Ishikawa (cell line): ENCODE results near the gene ASPDH.

Source experiments
- CEBPB ChIP-seq: IDR thresholded peaks from 2 replicates; pipeline ENCODE4 v1.6.1; 2012
- CREB1 ChIP-seq: IDR thresholded peaks from 2 replicates; pipeline ENCODE4 v1.6.1; 2012; ENCODE audit warnings: low read depth
- EGR1 ChIP-seq: IDR thresholded peaks from 2 replicates; pipeline ENCODE4 v1.6.1; 2012
- EP300 ChIP-seq: IDR thresholded peaks from 2 replicates; pipeline ENCODE4 v1.6.1; 2012; ENCODE audit warnings: borderline replicate concordance
- FOXM1 ChIP-seq: IDR thresholded peaks from 2 replicates; pipeline ENCODE4 v1.6.1; 2012; ENCODE audit warnings: low read depth, borderline replicate concordance
- NFIC ChIP-seq: IDR thresholded peaks from 2 replicates; pipeline ENCODE4 v1.6.1; 2012
- RAD21 ChIP-seq: IDR thresholded peaks from 2 replicates; pipeline ENCODE4 v1.6.1; 2012; ENCODE audit warnings: low read depth
- TAF1 ChIP-seq: IDR thresholded peaks from 2 replicates; pipeline ENCODE4 v1.6.1; 2012; ENCODE audit warnings: low read depth, mild to moderate bottlenecking
- TCF12 ChIP-seq: IDR thresholded peaks from 2 replicates; pipeline ENCODE4 v1.6.1; 2012; ENCODE audit warnings: low read depth
- TEAD4 ChIP-seq: IDR thresholded peaks from 2 replicates; pipeline ENCODE4 v1.6.1; 2012
- YY1 ChIP-seq: IDR thresholded peaks from 2 replicates; pipeline ENCODE4 v1.6.1; 2012; ENCODE audit warnings: low read depth
- ZBTB7A ChIP-seq: IDR thresholded peaks from 2 replicates; pipeline ENCODE4 v1.6.1; 2012; ENCODE audit warnings: low read depth
- TF ChIP-seq, protein P1 (sequence below): IDR thresholded peaks from 2 replicates; pipeline ENCODE4 v1.6.1; 2012
- TF ChIP-seq, protein P2 (sequence below): IDR thresholded peaks from 2 replicates; pipeline ENCODE4 v1.6.1; 2012; ENCODE audit warnings: low read depth, mild to moderate bottlenecking
- TF ChIP-seq, protein P3 (sequence below): IDR thresholded peaks from 2 replicates; pipeline ENCODE4 v1.6.1; 2012

ASPDH gene

DNA sequence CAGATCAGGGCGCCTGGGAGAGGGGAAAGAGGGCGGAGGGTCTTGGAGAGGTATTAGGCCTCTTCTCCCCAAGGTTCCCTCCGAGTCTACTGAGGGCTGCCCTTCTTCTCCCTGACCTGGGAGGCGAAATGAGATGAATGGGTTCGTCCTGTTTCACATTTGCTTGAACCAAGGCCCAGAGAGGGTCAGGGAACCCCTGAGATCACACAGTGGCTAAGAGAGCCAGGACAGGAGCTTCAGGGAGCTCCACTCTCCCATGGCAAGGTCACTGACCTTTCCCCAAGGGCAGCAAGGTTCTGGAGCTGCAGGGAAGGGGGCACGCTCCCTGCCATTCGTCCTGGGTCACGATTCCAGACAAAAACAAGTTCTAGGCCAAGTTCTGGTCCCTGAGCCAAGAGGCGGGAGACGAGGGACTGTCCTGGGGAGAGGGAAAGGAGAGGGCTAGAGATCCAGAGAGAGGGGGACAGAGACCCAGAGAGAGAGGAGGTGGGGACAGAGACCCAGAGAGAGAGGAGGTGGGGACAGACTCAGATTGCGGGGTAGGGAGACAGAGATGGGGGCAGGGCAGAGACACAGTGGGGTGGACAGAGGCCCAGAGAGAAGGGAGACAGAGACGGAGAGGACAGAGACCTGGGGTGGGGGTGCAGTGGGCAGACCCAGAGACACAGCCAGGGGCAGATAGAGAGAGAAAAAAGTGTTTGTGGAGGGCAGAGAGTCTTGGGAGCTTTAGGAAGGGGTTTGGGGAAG lies 541 bp downstream of the ASPDH start:
- TF ChIP-seq, protein P1, sequence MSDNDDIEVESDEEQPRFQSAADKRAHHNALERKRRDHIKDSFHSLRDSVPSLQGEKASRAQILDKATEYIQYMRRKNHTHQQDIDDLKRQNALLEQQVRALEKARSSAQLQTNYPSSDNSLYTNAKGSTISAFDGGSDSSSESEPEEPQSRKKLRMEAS = no peak
- TF ChIP-seq CREB1 (no peak), RAD21 (no peak), ZBTB7A (no peak)

DNA sequence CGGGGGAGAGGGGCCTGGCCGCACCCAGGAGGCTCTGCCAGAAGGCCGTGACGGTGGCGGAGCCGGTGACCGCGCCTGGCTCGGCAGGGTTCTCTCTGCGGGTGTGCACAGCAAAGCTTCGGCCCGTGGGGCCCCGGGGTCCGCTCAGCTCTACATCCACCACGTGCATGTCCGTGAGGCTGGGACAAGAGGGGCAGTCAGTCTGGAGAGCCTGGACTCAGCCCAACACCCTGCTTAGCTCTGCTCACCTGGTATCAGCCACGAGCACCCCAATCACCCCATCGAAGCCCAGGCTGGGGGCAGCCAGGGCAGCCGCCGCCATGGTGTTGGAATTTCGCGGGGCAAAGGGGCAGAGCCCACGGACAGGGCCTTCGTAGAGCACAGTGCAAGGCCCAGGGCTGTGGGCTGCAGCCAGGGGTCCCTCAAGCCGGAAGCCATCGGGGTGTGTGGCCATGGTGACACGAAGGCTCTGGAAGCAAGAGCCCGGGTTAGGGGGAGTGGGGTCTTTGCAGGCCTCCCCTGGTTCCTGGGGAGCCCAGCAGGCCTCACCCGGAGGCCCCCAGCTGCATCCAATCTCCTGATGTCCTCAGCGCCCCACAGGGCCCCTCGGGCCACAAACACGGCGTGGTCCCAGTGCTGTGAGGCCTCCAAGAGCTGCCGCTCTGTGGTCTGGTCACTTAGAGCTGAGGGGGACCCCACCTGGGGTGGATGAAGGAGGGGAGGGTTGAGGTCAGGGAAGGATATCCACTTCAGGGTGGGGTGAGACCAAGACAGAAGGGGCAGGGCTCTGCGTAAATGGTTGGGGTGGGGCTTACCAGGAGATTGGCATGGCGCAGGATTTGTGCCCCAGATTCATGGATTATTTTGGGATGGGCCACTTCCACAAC lies 1.4 kb downstream of the ASPDH start:
- TF ChIP-seq EGR1 (no peak), EP300 (no peak), NFIC (no peak), CREB1 (no peak), TEAD4 (no peak), FOXM1 (no peak), TCF12 (no peak), ZBTB7A (no peak), CEBPB (no peak), RAD21 (no peak), YY1 (no peak), TAF1 (no peak)
- TF ChIP-seq, protein P1 = no peak
- TF ChIP-seq, protein P2, sequence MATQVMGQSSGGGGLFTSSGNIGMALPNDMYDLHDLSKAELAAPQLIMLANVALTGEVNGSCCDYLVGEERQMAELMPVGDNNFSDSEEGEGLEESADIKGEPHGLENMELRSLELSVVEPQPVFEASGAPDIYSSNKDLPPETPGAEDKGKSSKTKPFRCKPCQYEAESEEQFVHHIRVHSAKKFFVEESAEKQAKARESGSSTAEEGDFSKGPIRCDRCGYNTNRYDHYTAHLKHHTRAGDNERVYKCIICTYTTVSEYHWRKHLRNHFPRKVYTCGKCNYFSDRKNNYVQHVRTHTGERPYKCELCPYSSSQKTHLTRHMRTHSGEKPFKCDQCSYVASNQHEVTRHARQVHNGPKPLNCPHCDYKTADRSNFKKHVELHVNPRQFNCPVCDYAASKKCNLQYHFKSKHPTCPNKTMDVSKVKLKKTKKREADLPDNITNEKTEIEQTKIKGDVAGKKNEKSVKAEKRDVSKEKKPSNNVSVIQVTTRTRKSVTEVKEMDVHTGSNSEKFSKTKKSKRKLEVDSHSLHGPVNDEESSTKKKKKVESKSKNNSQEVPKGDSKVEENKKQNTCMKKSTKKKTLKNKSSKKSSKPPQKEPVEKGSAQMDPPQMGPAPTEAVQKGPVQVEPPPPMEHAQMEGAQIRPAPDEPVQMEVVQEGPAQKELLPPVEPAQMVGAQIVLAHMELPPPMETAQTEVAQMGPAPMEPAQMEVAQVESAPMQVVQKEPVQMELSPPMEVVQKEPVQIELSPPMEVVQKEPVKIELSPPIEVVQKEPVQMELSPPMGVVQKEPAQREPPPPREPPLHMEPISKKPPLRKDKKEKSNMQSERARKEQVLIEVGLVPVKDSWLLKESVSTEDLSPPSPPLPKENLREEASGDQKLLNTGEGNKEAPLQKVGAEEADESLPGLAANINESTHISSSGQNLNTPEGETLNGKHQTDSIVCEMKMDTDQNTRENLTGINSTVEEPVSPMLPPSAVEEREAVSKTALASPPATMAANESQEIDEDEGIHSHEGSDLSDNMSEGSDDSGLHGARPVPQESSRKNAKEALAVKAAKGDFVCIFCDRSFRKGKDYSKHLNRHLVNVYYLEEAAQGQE = no peak
- TF ChIP-seq, protein P3, sequence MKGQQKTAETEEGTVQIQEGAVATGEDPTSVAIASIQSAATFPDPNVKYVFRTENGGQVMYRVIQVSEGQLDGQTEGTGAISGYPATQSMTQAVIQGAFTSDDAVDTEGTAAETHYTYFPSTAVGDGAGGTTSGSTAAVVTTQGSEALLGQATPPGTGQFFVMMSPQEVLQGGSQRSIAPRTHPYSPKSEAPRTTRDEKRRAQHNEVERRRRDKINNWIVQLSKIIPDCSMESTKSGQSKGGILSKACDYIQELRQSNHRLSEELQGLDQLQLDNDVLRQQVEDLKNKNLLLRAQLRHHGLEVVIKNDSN = no peak

DNA sequence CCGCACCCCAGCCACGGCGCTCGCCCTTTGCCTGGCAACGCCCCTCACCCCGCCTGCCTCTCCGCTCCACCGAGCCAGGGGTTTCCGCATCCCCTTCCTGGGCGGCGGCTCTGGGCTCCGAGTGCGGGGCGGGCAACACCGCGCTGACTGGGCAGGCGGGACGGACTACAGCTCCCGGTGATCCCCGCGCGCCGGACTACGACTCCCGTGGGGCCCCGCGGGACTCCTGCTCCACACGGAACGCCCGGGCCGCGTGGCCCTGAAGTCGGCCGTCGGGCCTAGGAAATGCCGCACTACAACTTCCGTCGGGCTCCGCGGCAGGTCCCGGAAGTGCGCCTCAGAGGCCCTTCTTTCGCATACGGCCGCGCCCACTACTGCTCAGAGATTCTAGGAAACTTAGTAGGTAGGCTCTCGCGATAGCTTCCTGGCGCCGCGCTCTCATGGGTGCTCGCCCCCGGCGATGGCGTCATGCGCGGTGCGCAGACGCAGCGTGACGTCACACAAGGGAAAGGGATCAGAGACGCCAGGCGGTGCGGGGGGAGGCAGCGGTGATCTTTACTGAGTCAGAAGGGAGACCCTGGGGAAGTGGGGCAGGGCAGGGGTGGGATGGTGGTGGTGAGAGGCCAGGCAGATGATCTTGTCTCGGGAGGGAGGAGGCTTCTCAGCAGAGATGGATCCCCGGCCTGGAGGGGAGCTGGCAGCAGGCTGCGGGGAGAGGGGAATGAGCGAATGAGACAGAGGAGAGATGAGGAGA lies 2.5 kb downstream of the ASPDH start, which contains the start of gene JOSD2:
Gene JOSD2 (minus strand): TSS at position 123 of the 754 bp plus-strand sequence. CDS start 760 bp downstream, outside the sequence.
- TF ChIP-seq NFIC = 0 out of 2 replicates have a peak, but pooled peaks have one; percentile 29
- no peak for TF ChIP-seq CEBPB
- TF ChIP-seq, protein P3 = peak; percentile 77
- TF ChIP-seq, protein P1 = peak; percentile 94
- peak; percentile 54; the same call in 1 of the 2 replicates for TF ChIP-seq YY1
- peak; percentile 32; the same call in 1 of the 2 replicates for TF ChIP-seq TEAD4
- peak; percentile 82 for TF ChIP-seq ZBTB7A
- TF ChIP-seq TAF1 = no peak
- TF ChIP-seq TCF12 = peak; percentile 78
- TF ChIP-seq EGR1 = no peak
- no peak for TF ChIP-seq FOXM1
- TF ChIP-seq CREB1 = peak; percentile 99
- TF ChIP-seq, protein P2 = no peak
- TF ChIP-seq EP300 = no peak
- no peak for TF ChIP-seq RAD21

DNA sequence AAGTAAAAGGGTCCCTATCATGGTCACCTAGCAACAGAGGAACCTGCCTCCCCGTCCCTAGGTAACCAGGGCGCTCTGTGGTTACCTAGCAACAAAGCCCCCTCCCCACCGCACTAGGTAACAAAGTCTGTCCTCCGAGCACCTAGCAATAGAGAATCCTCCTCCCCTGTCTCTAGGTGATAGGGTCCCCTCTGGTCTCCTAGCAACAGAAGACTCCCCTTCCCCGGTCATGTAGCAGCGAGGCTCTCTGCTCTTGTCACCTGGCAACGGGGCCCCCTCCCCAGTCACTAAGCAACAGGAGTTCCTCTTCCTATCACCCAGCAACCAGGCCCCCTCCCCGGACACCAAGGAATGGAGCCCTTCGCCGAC lies 3.0 kb downstream of the ASPDH start:
- no peak for TF ChIP-seq TEAD4
- TF ChIP-seq NFIC = no peak

DNA sequence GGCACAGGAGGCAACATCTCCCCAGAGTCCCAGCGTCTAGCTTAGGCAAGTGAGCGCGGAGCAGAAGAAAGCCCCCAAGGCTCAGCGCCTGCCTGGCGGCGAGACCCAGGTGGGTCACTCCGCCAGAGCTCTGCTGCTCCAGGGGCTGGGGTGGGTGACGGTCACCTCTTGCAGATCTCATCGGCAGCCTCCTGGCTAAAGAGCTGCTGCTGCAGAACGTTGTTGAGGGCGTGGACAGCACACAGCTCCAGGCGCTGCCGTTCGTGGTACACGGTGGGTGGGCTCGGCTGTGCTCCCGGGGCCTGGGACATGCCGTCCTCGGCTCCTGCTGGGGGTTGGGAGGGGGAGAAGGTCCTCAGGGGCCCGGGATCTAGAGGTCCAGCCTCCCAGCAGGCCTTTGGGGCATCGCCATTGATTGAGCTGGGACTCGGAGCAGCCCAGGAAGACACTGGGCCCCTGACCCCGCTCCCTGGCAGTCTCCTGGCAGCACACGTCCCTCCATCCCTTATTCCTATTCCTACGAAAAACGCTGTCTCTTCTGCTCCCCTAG lies 3.5 kb downstream of the ASPDH start:
- TF ChIP-seq, protein P3 = no peak
